ENCODE results near the gene STIP1. TPM values are rescaled to one million over a fixed set of nuclear protein-coding genes. Genes with fewer than 3 reads are reported as not detected.

The STIP1 gene
- total and polyA plus RNA-seq, 2 of the 8 experiments (the other 6 are each of a cell fraction or from before 2014, with no cell fraction given): 140 to 329 TPM

- H3K36me3 ChIP-seq (ENCODE audit: control insufficient read depth in 2 of 4, insufficient read depth in 4 of 4, low read length in 3 of 4): peaks cover 0 to 19% (median 7%) of the 10 kb centered on the region in 4 experiments; a peak in 4 of 8 replicates
- peak within 1 kb of the TSS; percentile 88 for H2BK5ac ChIP-seq (ENCODE audit: low read depth, low read length)
- H3K9ac ChIP-seq (replicated peaks in 1 of 4; ENCODE audit: extremely low read depth in 1 of 4, low read depth in 3 of 4, low read length in 3 of 4): peak within 1 kb of the TSS; percentile 72 to 85 (median 76)
- POLR2A ChIA-PET (ENCODE audit: partially characterized antibody): interaction anchor here (0.7 to 13.1 kb wide), 9 partner anchors 6 to 64 kb away, joined by 3 to 352 read pairs (median 43); partner anchors contain the start of genes DNAJC4, FKBP2, NUDT22 and PLCB3
- no peak within 1 kb of the TSS for H2BK15ac ChIP-seq (ENCODE audit: low read length)
- peak within 1 kb of the TSS; percentile 90 for H3K56ac ChIP-seq (replicated peaks; ENCODE audit: insufficient read length, low read depth, low read length)
- peaks cover 3% of the 10 kb centered on the region for H3K79me1 ChIP-seq (ENCODE audit: low read depth, low read length)
- H4K20me1 ChIP-seq (replicated peaks in 1 of 2; ENCODE audit: control insufficient read depth in 1 of 2, insufficient read depth in 2 of 2, low read length in 2 of 2): peaks cover 0 to 11% of the 10 kb centered on the region in 2 experiments
- no peak within 1 kb of the TSS for H2BK120ac ChIP-seq (replicated peaks; ENCODE audit: low read depth, low read length)
- H3K9me3 ChIP-seq (ENCODE audit: insufficient read depth in 2 of 2, low read depth in 1 of 2, low read length in 1 of 2): no peaks in the 10 kb centered on the region
- H2BK20ac ChIP-seq (ENCODE audit: low read length): no peak within 1 kb of the TSS
- H3K4me1 ChIP-seq (replicated peaks in 1 of 4; ENCODE audit: control insufficient read depth in 3 of 4, insufficient read depth in 4 of 4, low read length in 3 of 4): peaks cover 0 to 16% (median 12%) of the 10 kb centered on the region in 4 experiments; a peak in 6 of 7 replicates
- H2BK12ac ChIP-seq (ENCODE audit: low read depth, low read length): 0 out of 2 replicates have a peak within 1 kb of the TSS, but pooled peaks have one; percentile 1
- no peak within 1 kb of the TSS for H3K14ac ChIP-seq (ENCODE audit: insufficient read length)
- CTCF ChIA-PET (ENCODE audit: partially characterized antibody): interaction anchor here (1.0 to 1.6 kb wide), 3 partner anchors 10 to 32 kb away, joined by 3 to 4 read pairs (median 4); partner anchors contain the start of gene NUDT22
- peak within 1 kb of the TSS; percentile 90 for H4K5ac ChIP-seq (ENCODE audit: insufficient read length, low read depth, low read length)
- peak within 1 kb of the TSS; percentile 67 to 82 (median 78) for H3K4me3 ChIP-seq (ENCODE audit: extremely low read depth in 1 of 4, insufficient read depth in 2 of 4, low read depth in 3 of 4, low read length in 4 of 4)
- WGBS, 2 experiments (ENCODE audit: extremely low coverage in 1 of 2, insufficient coverage in 1 of 2, insufficient read length in 1 of 2, insufficient replicate concordance in 2 of 2, low coverage in 1 of 2, low lambda C conversion rate in 2 of 2, missing lambda C conversion rate in 1 of 2): 7% methylated on average over 44 of the region's 58 CpGs; no CpG with 5 or more reads in 1 of the 2 experiments
- peak within 1 kb of the TSS; percentile 92 for H4K8ac ChIP-seq (ENCODE audit: extremely low read depth, insufficient read depth, low read length)
- no peaks in the 10 kb centered on the region; a peak in 1 of 7 replicates for H3K27me3 ChIP-seq (replicated peaks in 1 of 4; ENCODE audit: control insufficient read depth in 3 of 4, extremely low read depth in 1 of 4, insufficient read depth in 3 of 4, low read length in 3 of 4)
- peak within 1 kb of the TSS; percentile 82 to 85 for H3K4me2 ChIP-seq (ENCODE audit: insufficient read depth in 1 of 2, low read depth in 2 of 2, low read length in 2 of 2)
- DNase-seq (ENCODE audit: low read depth in 1 of 2, low spot score in 2 of 2): peak; percentile 88 to 97
- peak within 1 kb of the TSS; percentile 99 for H3K18ac ChIP-seq (ENCODE audit: extremely low read depth, low read length)
- peaks cover 2 to 13% of the 10 kb centered on the region in 2 experiments; a peak in 3 of 4 replicates for H3K79me2 ChIP-seq (ENCODE audit: control insufficient read depth in 1 of 2, insufficient read depth in 2 of 2, low read length in 2 of 2)
- no peak for FAIRE-seq
- H3K27ac ChIP-seq (ENCODE audit: low read depth, low read length): peak within 1 kb of the TSS; percentile 87
- peak within 1 kb of the TSS; percentile 81 for H4K91ac ChIP-seq (replicated peaks; ENCODE audit: insufficient read length, low read length)
- H3K23me2 ChIP-seq (ENCODE audit: low read depth, low read length): peaks cover 12% of the 10 kb centered on the region
- H3K23ac ChIP-seq (ENCODE audit: insufficient read length): no peak within 1 kb of the TSS
- peak within 1 kb of the TSS; percentile 26; the same call in 1 of the 2 replicates for H2AK5ac ChIP-seq (ENCODE audit: low read depth, low read length)
- H2AFZ ChIP-seq (ENCODE audit: low read length): no peak within 1 kb of the TSS
- peak within 1 kb of the TSS; percentile 38 for H3K4ac ChIP-seq (replicated peaks; ENCODE audit: insufficient read length, low read depth, low read length)
- TF ChIP-seq SP2 (IDR thresholded peaks at IDR 0.05; ENCODE audit: low read length): no peak
- TF ChIP-seq NRF1 (IDR thresholded peaks at IDR 0.05; ENCODE audit: low read depth, low read length): peak; percentile 71
- no peak for TF ChIP-seq RFX5 (IDR thresholded peaks at IDR 0.05; ENCODE audit: borderline replicate concordance, low read depth, low read length)
- peak; percentile 91 for TF ChIP-seq GABPA (IDR thresholded peaks at IDR 0.05; ENCODE audit: borderline replicate concordance, insufficient read depth, low read length)
- no peak for TF ChIP-seq TCF12 (IDR thresholded peaks at IDR 0.05; ENCODE audit: low read depth, low read length)
- no peak for TF ChIP-seq SUZ12 (IDR thresholded peaks at IDR 0.05; ENCODE audit: low read length)
- peak; percentile 64 for TF ChIP-seq MAX (IDR thresholded peaks at IDR 0.05)
- no peak for TF ChIP-seq CBX8 (IDR thresholded peaks at IDR 0.05; ENCODE audit: borderline replicate concordance, low read depth, low read length)
- peak; percentile 93 for TF ChIP-seq CREB1 (IDR thresholded peaks at IDR 0.05)
- peak; percentile 87 for TF ChIP-seq TBP (IDR thresholded peaks at IDR 0.05; ENCODE audit: low read depth, low read length)
- peak; percentile 26 for TF ChIP-seq TAF7 (optimal IDR thresholded peaks at IDR 0.05; ENCODE audit: borderline replicate concordance, low read depth, low read length)
Observed at GRCh38 chr11:64240435-64241240, 54.7 kb downstream of the STIP1 start, which contains the start of gene FKBP2. TSS of gene FKBP2 (plus strand) at chr11:64241095. CDS start at chr11:64242388, 1,293 bp downstream.

Measured in H1 (cell line).